H54 (cell line): ENCODE data around the gene TMEM214.

Experiments
- DNase-seq: peaks from one replicate; pipeline ENCODE4 v3.0.0; 2011; ENCODE audit warnings: low spot score, mixed read lengths; ENCODE audit not compliant: insufficient read length
- FAIRE-seq: peaks from 3 replicates; lab custom pipeline; 2011; peaks lifted over from hg19 to GRCh38; lab: Jason Lieb, UNC
- POLR2A ChIP-seq: IDR thresholded peaks from 2 replicates; pipeline ENCODE4 v1.6.1; 2011; ENCODE audit warnings: low read depth, mild to moderate bottlenecking, low read length

The TMEM214 gene

GRCh38 chr2:27019931-27020855 is 12.6 kb upstream of the TMEM214 start:
- FAIRE-seq (no peak), DNase-seq (no peak)
- TF ChIP-seq POLR2A = no peak

GRCh38 chr2:27021253-27022049 is 11.3 kb upstream of the TMEM214 start:
- no peak for DNase-seq
- TF ChIP-seq POLR2A = no peak
- FAIRE-seq = no peak

- FAIRE-seq = no peak
- DNase-seq = no peak
- no peak for TF ChIP-seq POLR2A
Measured at GRCh38 chr2:27023740-27024139, 9.0 kb upstream of the TMEM214 start.

GRCh38 chr2:27024188-27024587 is 8.6 kb upstream of the TMEM214 start:
- DNase-seq (no peak), FAIRE-seq (no peak)
- no peak for TF ChIP-seq POLR2A

- FAIRE-seq (no peak), DNase-seq (no peak)
- no peak for TF ChIP-seq POLR2A
Measured at GRCh38 chr2:27024812-27025211, 8.0 kb upstream of the TMEM214 start.

- no peak for TF ChIP-seq POLR2A
- FAIRE-seq (no peak), DNase-seq (no peak)
Measured at GRCh38 chr2:27025281-27025800, 7.4 kb upstream of the TMEM214 start.

- DNase-seq (no peak), FAIRE-seq (no peak)
- TF ChIP-seq POLR2A = no peak
Measured at GRCh38 chr2:27025861-27026851, 6.6 kb upstream of the TMEM214 start.

GRCh38 chr2:27027211-27027651 is 5.5 kb upstream of the TMEM214 start:
- DNase-seq (no peak), FAIRE-seq (no peak)
- no peak for TF ChIP-seq POLR2A

- FAIRE-seq = no peak
- DNase-seq = no peak
- TF ChIP-seq POLR2A = no peak
Measured at GRCh38 chr2:27029051-27029450, 3.7 kb upstream of the TMEM214 start.

GRCh38 chr2:27033253-27033852 is 588 bp downstream of the TMEM214 start:
- no peak for TF ChIP-seq POLR2A
- DNase-seq (no peak), FAIRE-seq (no peak)

- no peak for TF ChIP-seq POLR2A
- DNase-seq (no peak), FAIRE-seq (no peak)
Measured at GRCh38 chr2:27038012-27038411, 5.2 kb downstream of the TMEM214 start.

- FAIRE-seq = no peak
- no peak for TF ChIP-seq POLR2A
- no peak for DNase-seq
Measured at GRCh38 chr2:27038631-27039339, 6.0 kb downstream of the TMEM214 start.
